GM19023 (cell line): Measurements from ENCODE around the gene MATN1.

ENCODE experiments used
- ATAC-seq: cut with Tn5 transposase; IDR thresholded peaks from one replicate; pipeline ENCODE4 v1.9.1; 2021; ENCODE audit warnings: mild to moderate bottlenecking, moderate library complexity; ENCODE audit not compliant: unreplicated experiment

The MATN1 gene

GRCh38 chr1:30745834-30746208 lies 22.4 kb upstream of the MATN1 start:
- no peak for ATAC-seq

- ATAC-seq: no peak
Measured at GRCh38 chr1:30745156-30745833, 21.9 kb upstream of the MATN1 start.

- no peak for ATAC-seq
Measured at GRCh38 chr1:30744060-30744756, 20.8 kb upstream of the MATN1 start.

GRCh38 chr1:30743584-30744059 lies 20.2 kb upstream of the MATN1 start:
- ATAC-seq: peak; percentile 29

GRCh38 chr1:30742963-30743559 lies 19.7 kb upstream of the MATN1 start:
- no peak for ATAC-seq

GRCh38 chr1:30742300-30742962 lies 19.0 kb upstream of the MATN1 start:
- no peak for ATAC-seq

GRCh38 chr1:30741239-30741894 lies 18.0 kb upstream of the MATN1 start:
- ATAC-seq: no peak

- no peak for ATAC-seq
Measured at GRCh38 chr1:30740251-30741238, 17.2 kb upstream of the MATN1 start.

- no peak for ATAC-seq
Measured at GRCh38 chr1:30739601-30740000, 16.2 kb upstream of the MATN1 start.

GRCh38 chr1:30738715-30739559 lies 15.6 kb upstream of the MATN1 start:
- no peak for ATAC-seq

GRCh38 chr1:30738040-30738714 lies 14.8 kb upstream of the MATN1 start:
- ATAC-seq: no peak

GRCh38 chr1:30737357-30738039 lies 14.1 kb upstream of the MATN1 start:
- no peak for ATAC-seq

GRCh38 chr1:30735668-30736498 lies 12.5 kb upstream of the MATN1 start:
- no peak for ATAC-seq

- ATAC-seq: no peak
Measured at GRCh38 chr1:30735124-30735523, 11.7 kb upstream of the MATN1 start.

GRCh38 chr1:30734580-30734979 lies 11.2 kb upstream of the MATN1 start:
- no peak for ATAC-seq

- no peak for ATAC-seq
Measured at GRCh38 chr1:30734106-30734505, 10.7 kb upstream of the MATN1 start.

GRCh38 chr1:30733493-30733892 lies 10.1 kb upstream of the MATN1 start:
- no peak for ATAC-seq
